GM12878 (cell line): ENCODE data around the gene CENPF. TPM values are rescaled to one million over a fixed set of nuclear protein-coding genes. Genes with fewer than 3 reads are reported as not detected.

Experiments
- ATAC-seq: fragments of 200-7000 bp; cut with Tn5 transposase; 3 replicates; pipeline ENCODE4 v1.9.1; 2020; ENCODE audit warnings: mild to moderate bottlenecking, moderate library complexity
- BruUV-seq: library from RNA; stranded (reverse); fragments of 400-500 nt; replicated peaks from 2 replicates; lab custom pipeline; 2021; lab: Mats Ljungman, UMichigan
- CTCF ChIA-PET: fragments of 300-600 bp; sonication (Branson Sonifier 250); formaldehyde crosslinking; extraction: SDS; loops from one replicate; lab custom pipeline; 2021; ENCODE audit warnings: inconsistent platforms; lab: Yijun Ruan, JAX
- POLR2A ChIA-PET: fragments of 350-600 bp; formaldehyde crosslinking; extraction: SDS; loops from one replicate; lab custom pipeline; 2021; ENCODE audit warnings: inconsistent platforms; lab: Charles Lee
- RAD21 ChIA-PET: fragments of 300-600 bp; sonication (Branson Sonifier 250); formaldehyde crosslinking; loops from one replicate; lab custom pipeline; 2023; ENCODE audit warnings: antibody characterized with exemption; ENCODE audit not compliant: unreplicated experiment; lab: Charles Lee
- SMC1A ChIA-PET: fragments of 300-600 bp; sonication (Branson Sonifier 250); formaldehyde crosslinking; loops from one replicate; lab custom pipeline; 2023; ENCODE audit not compliant: unreplicated experiment, uncharacterized antibody; lab: Charles Lee
- DNase-seq: peaks from one replicate; pipeline ENCODE4 v3.0.0-alpha.2; 2011; ENCODE audit warnings: low read depth, low spot score
- FAIRE-seq: peaks from 3 replicates; lab custom pipeline; 2011; peaks lifted over from hg19 to GRCh38; lab: Jason Lieb, UNC
- H2AFZ ChIP-seq: 2 replicates; pipeline ENCODE4 v1.6.0; 2011; ENCODE audit warnings: low read depth, low read length, control low read depth; ENCODE audit not compliant: control insufficient read depth
- H3K27ac ChIP-seq: 2 replicates; pipeline ENCODE4 v1.5.1; 2011; ENCODE audit warnings: control low read depth; ENCODE audit not compliant: control insufficient read depth, insufficient read depth
- H3K27me3 ChIP-seq, 2 experiments: replicated peaks in 1 of 2; 2 replicates each; pipeline versions ENCODE4 v1.6.0 to v1.6.1; 2011; ENCODE audit warnings: low read length in 1 of 2; ENCODE audit not compliant: control insufficient read depth in 2 of 2, insufficient read depth in 2 of 2
- H3K36me3 ChIP-seq, 2 experiments: 2 replicates each; pipeline ENCODE4 v1.5.1; 2011; ENCODE audit warnings: low read length in 1 of 2; ENCODE audit not compliant: control insufficient read depth in 2 of 2, insufficient read depth in 2 of 2
- H3K4me1 ChIP-seq: 2 replicates; pipeline ENCODE4 v1.6.1; 2011; ENCODE audit warnings: mild to moderate bottlenecking, low read length, moderate library complexity, mixed read lengths; ENCODE audit not compliant: control insufficient read depth, insufficient read depth
- H3K4me2 ChIP-seq: 2 replicates; pipeline ENCODE4 v1.6.0; 2011; ENCODE audit warnings: control low read depth; ENCODE audit not compliant: control insufficient read depth, insufficient read depth
- H3K4me3 ChIP-seq: fragments of 200-600 bp; sonication (generic); 2 replicates; pipeline ENCODE4 v1.5.1; 2016
- H3K79me2 ChIP-seq: 2 replicates; pipeline ENCODE4 v1.6.0; 2011; ENCODE audit warnings: low read length; ENCODE audit not compliant: control insufficient read depth, insufficient read depth
- H3K9ac ChIP-seq: 2 replicates; pipeline ENCODE4 v1.8.0; 2011; ENCODE audit warnings: low read length, control low read depth, mixed read lengths; ENCODE audit not compliant: control insufficient read depth, insufficient read depth
- H3K9me3 ChIP-seq: replicated peaks from 3 replicates; pipeline ENCODE4 v1.5.1; 2011; ENCODE audit warnings: mild to moderate bottlenecking, low read length; ENCODE audit not compliant: control insufficient read depth, insufficient read depth
- H4K20me1 ChIP-seq: 2 replicates; pipeline ENCODE4 v1.6.0; 2011; ENCODE audit not compliant: control insufficient read depth, insufficient read depth
- HCFC1 ChIP-seq: fragments of 150-350 bp; IDR thresholded peaks from 2 replicates; pipeline ENCODE4 v1.6.1; 2014; ENCODE audit warnings: low read length
- KAT2A ChIP-seq: conservative IDR thresholded peaks from 2 replicates; pipeline ENCODE4 v1.6.1; 2011; ENCODE audit warnings: low read depth, low read length; ENCODE audit not compliant: control insufficient read depth
- KDM1A ChIP-seq: fragments of 200-600 bp; sonication (generic); IDR thresholded peaks from 2 replicates; pipeline ENCODE4 v1.6.1; 2016; ENCODE audit warnings: borderline replicate concordance
- MXI1 ChIP-seq: fragments of 150-350 bp; IDR thresholded peaks from 2 replicates; pipeline ENCODE4 v1.6.1; 2011; ENCODE audit warnings: low read depth, mild to moderate bottlenecking, inconsistent platforms, low read length, improper control_type of control experiment
- NBN ChIP-seq: fragments of 450-650 bp; IDR thresholded peaks from 2 replicates; pipeline ENCODE4 v1.6.1; 2016
- PAX8 ChIP-seq: fragments of 450-650 bp; IDR thresholded peaks from 2 replicates; pipeline ENCODE4 v1.6.1; 2017; ENCODE audit warnings: mild to moderate bottlenecking, moderate library complexity
- RB1 ChIP-seq: fragments of 450-650 bp; formaldehyde crosslinking; IDR thresholded peaks from 2 replicates; pipeline ENCODE4 v1.6.1; 2017; ENCODE audit warnings: mild to moderate bottlenecking, borderline replicate concordance
- SPI1 ChIP-seq: IDR thresholded peaks from 2 replicates; pipeline ENCODE4 v1.6.1; 2011; ENCODE audit warnings: low read depth, mild to moderate bottlenecking, low read length, moderate library complexity, borderline replicate concordance; ENCODE audit not compliant: insufficient read depth
- ZNF217 ChIP-seq: fragments of 450-650 bp; IDR thresholded peaks from 2 replicates; pipeline ENCODE4 v1.6.1; 2017; ENCODE audit warnings: antibody characterized with exemption, mild to moderate bottlenecking
- ZNF384 ChIP-seq: IDR thresholded peaks from 2 replicates; pipeline ENCODE4 v1.6.1; 2012; ENCODE audit warnings: low read depth, mild to moderate bottlenecking, low read length, improper control_type of control experiment, borderline replicate concordance
- WGBS: methylation state at CpG from one replicate; pipeline ENCODE4 v1.1.6; 2016; ENCODE audit warnings: low lambda C conversion rate; ENCODE audit not compliant: insufficient replicate concordance, insufficient coverage; ENCODE audit errors: missing lambda C conversion rate; 5-methylcytosine and 5-hydroxymethylcytosine counted together
- in situ Hi-C: fragments of 300-500 bp; cut with MboI; formaldehyde crosslinking; loops from 9 replicates; pipeline ENCODE4 v1.14.3; 2018; ENCODE audit warnings: mixed read lengths
- intact Hi-C: fragments of 100-400 bp; cut with micrococcal nuclease; formaldehyde crosslinking; loops from one replicate; pipeline ENCODE4 v1.14.2; 2022; ENCODE audit not compliant: unreplicated experiment
- polyA plus RNA-seq, 11 experiments: library from polyadenylated mRNA; depleted of rRNA in 4 of 11; unstranded in 6 of 11; stranded (reverse) in 5 of 11; fragments of >200 nt; fragmentation: Nextera tagmentation in 4 of 11; fragmentation: Illumina TruSeq in 1 of 11; extraction: Ambion mirVana in 4 of 11; extraction: Trizol in 1 of 11; gene quantifications; 1 replicate in 1 of 11; 2 replicates in 10 of 11; pipeline versions ENCODE4 v1.2.1 to v1.2.3, GENCODE V29; 2011 to 2016; ENCODE audit warnings: inconsistent platforms in 2 of 11, missing spikeins in 2 of 11, low read depth in 1 of 11
- total RNA-seq, 4 experiments: library from RNA; depleted of rRNA in 3 of 4; stranded (reverse); fragments of >200 nt in 3 of 4; fragmentation: Illumina TruSeq in 1 of 4; extraction: Trizol in 1 of 4; gene quantifications; 2 replicates each; pipeline versions ENCODE4 v1.2.1 to v1.2.3, GENCODE V29; 2013 to 2021
- TF ChIP-seq, protein P1 (sequence below): fragments of 450-650 bp; conservative IDR thresholded peaks from 2 replicates; pipeline ENCODE4 v1.6.1; 2017; ENCODE audit warnings: mild to moderate bottlenecking, moderate library complexity
- TF ChIP-seq, protein P2 (sequence below): fragments of 450-650 bp; IDR thresholded peaks from 2 replicates; pipeline ENCODE4 v1.6.1; 2016; ENCODE audit warnings: mild to moderate bottlenecking

The CENPF gene
- total and polyA plus RNA-seq, 10 of the 15 experiments (the other 5 are each of a cell fraction or from before 2014, with no cell fraction given) = 26.0 to 132 (median 70.5) TPM

DNA sequence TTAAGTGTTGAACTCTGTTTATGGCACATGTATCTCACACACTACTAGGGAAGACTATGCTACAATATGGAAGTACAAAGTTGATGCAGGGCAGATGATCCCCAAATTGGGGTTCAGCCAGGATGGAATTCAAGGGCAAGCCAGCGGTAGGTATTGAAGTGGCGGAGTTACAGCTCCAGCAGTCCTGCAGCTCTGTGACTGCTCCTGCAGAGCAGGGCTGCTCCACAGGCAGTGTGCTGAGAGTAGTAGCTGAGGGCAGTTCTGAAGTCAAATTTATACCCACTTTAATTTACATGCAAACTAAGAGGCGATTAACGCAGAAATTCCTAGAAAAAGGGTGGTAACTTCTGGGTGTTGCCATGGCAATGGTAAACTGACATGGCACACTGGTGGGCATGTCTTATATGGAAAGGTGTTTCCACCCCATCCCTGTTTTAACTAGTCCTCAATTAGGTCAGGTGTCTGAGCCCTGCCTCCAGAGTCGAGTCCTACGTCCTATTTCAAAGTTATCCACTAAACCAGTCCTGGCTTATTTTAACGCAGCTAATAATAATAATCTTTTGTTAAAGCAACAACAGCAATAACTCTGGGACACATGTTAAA, 20.6 kb upstream of the CENPF start:
- Histone ChIP-seq H3K4me2 (no peak overlapping the region), H3K27ac (no peak overlapping the region), H2AFZ (no peak overlapping the region), H3K79me2 (no peaks in the 10 kb centered on the region), H3K9ac (no peak overlapping the region), H3K9me3 (no peaks in the 10 kb centered on the region; the same call in 2 of the 3 replicates), H4K20me1 (no peaks in the 10 kb centered on the region), H3K4me1 (no peaks in the 10 kb centered on the region), H3K4me3 (no peak overlapping the region), H3K36me3 (no peaks in the 10 kb centered on the region), H3K27me3 (no peaks in the 10 kb centered on the region)
- intact Hi-C loops = no loop called here
- ATAC-seq (peak; percentile 18; the same call in 1 of the 3 replicates), DNase-seq (no peak), FAIRE-seq (no peak)
- in situ Hi-C loops = no loop called here
- 58% methylated on average over 7 of the region's 7 CpGs for WGBS
- RAD21 ChIA-PET = interaction anchor here (0.7 to 11.2 kb wide), 15 partner anchors 16 to 368 kb away, joined by 3 to 207 read pairs (median 5); no protein-coding TSS in a partner anchor
- TF ChIP-seq MXI1 = no peak
- no peak for TF ChIP-seq KAT2A
- no peak for TF ChIP-seq ZNF217
- no peak for TF ChIP-seq SPI1
- no peak for TF ChIP-seq NBN
- TF ChIP-seq, protein P1, sequence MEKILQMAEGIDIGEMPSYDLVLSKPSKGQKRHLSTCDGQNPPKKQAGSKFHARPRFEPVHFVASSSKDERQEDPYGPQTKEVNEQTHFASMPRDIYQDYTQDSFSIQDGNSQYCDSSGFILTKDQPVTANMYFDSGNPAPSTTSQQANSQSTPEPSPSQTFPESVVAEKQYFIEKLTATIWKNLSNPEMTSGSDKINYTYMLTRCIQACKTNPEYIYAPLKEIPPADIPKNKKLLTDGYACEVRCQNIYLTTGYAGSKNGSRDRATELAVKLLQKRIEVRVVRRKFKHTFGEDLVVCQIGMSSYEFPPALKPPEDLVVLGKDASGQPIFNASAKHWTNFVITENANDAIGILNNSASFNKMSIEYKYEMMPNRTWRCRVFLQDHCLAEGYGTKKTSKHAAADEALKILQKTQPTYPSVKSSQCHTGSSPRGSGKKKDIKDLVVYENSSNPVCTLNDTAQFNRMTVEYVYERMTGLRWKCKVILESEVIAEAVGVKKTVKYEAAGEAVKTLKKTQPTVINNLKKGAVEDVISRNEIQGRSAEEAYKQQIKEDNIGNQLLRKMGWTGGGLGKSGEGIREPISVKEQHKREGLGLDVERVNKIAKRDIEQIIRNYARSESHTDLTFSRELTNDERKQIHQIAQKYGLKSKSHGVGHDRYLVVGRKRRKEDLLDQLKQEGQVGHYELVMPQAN = no peak
- TF ChIP-seq HCFC1 = no peak
- no peak for TF ChIP-seq ZNF384
- TF ChIP-seq, protein P2, sequence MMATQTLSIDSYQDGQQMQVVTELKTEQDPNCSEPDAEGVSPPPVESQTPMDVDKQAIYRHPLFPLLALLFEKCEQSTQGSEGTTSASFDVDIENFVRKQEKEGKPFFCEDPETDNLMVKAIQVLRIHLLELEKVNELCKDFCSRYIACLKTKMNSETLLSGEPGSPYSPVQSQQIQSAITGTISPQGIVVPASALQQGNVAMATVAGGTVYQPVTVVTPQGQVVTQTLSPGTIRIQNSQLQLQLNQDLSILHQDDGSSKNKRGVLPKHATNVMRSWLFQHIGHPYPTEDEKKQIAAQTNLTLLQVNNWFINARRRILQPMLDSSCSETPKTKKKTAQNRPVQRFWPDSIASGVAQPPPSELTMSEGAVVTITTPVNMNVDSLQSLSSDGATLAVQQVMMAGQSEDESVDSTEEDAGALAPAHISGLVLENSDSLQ = no peak
- TF ChIP-seq RB1 = no peak
- TF ChIP-seq PAX8 = no peak
- no peak for TF ChIP-seq KDM1A
- CTCF ChIA-PET = interaction anchor here (0.8 to 20.7 kb wide), 15 partner anchors 11 to 368 kb away, joined by 3 to 597 read pairs (median 6); no protein-coding TSS in a partner anchor
- BruUV-seq = no TSS peak
- SMC1A ChIA-PET = interaction anchor here (0.8 to 11.9 kb wide), 24 partner anchors 9 to 250 kb away, joined by 3 to 292 read pairs (median 5); no protein-coding TSS in a partner anchor
- POLR2A ChIA-PET = interaction anchor here (1.1 kb wide), 1 partner anchor 31 kb away, joined by 3 read pairs; the partner anchor contains the start of gene PTPN14
